RWPE2 (cell line): ENCODE data around the gene FASN.
"Not testable (repeated sequence)": the region's sequence is repeated elsewhere in the genome, so short reads cannot be mapped to it uniquely, and the experiment has no call there.

Experiments
- ATAC-seq: fragments of 200-7000 bp; cut with Tn5 transposase; 3 replicates; pipeline ENCODE4 v1.9.1; 2021; ENCODE audit warnings: low read depth
- DNase-seq: peaks from one replicate; pipeline ENCODE4 v3.0.0-alpha.2; 2020; ENCODE audit warnings: low spot score
- H3K27ac ChIP-seq: fragments of 450-650 bp; 2 replicates; pipeline ENCODE4 v1.5.1; 2017; ENCODE audit warnings: mild to moderate bottlenecking; ENCODE audit not compliant: poor library complexity, severe bottlenecking
- H3K27me3 ChIP-seq: fragments of 250-450 bp; sonication (Bioruptor Pico); 2 replicates; pipeline ENCODE4 v1.5.1; 2021; ENCODE audit warnings: mild to moderate bottlenecking, moderate library complexity; ENCODE audit not compliant: insufficient read depth, poor library complexity, severe bottlenecking
- H3K36me3 ChIP-seq: fragments of 250-450 bp; sonication (Bioruptor Pico); 2 replicates; pipeline ENCODE4 v1.5.1; 2020; ENCODE audit warnings: low read depth, mild to moderate bottlenecking, moderate library complexity
- H3K4me1 ChIP-seq: fragments of 250-450 bp; sonication (Bioruptor Pico); 2 replicates; pipeline ENCODE4 v1.5.1; 2021; ENCODE audit warnings: mild to moderate bottlenecking, moderate library complexity; ENCODE audit not compliant: insufficient read depth, poor library complexity, severe bottlenecking
- H3K4me3 ChIP-seq: fragments of 250-450 bp; sonication (Bioruptor Pico); 2 replicates; pipeline ENCODE4 v1.5.1; 2021; ENCODE audit warnings: mild to moderate bottlenecking, moderate library complexity; ENCODE audit not compliant: severe bottlenecking
- H3K9me3 ChIP-seq: fragments of 250-450 bp; sonication (Bioruptor Pico); 2 replicates; pipeline ENCODE4 v1.5.1; 2021; ENCODE audit warnings: mild to moderate bottlenecking, moderate library complexity; ENCODE audit not compliant: severe bottlenecking
- CTCF ChIP-seq: fragments of 450-650 bp; IDR thresholded peaks from one replicate; pipeline ENCODE4 v1.5.1; 2017; ENCODE audit warnings: mild to moderate bottlenecking, moderate library complexity; ENCODE audit not compliant: poor library complexity, severe bottlenecking

FASN gene

GRCh38 chr17:82045936-82046484, 52.0 kb downstream of the FASN start:
- Histone ChIP-seq H3K9me3 (no peaks in the 10 kb centered on the region), H3K27me3 (no peaks in the 10 kb centered on the region), H3K27ac (no peak overlapping the region), H3K36me3 (peaks cover 41% of the 10 kb centered on the region), H3K4me1 (no peaks in the 10 kb centered on the region), H3K4me3 (no peak overlapping the region)
- no peak for TF ChIP-seq CTCF
- DNase-seq (no peak), ATAC-seq (no peak; the same call in 2 of the 3 replicates)

GRCh38 chr17:82043507-82043906, 54.5 kb downstream of the FASN start:
- Histone ChIP-seq H3K27ac (no peak overlapping the region), H3K4me3 (no peak overlapping the region), H3K4me1 (no peaks in the 10 kb centered on the region), H3K36me3 (peaks cover 19% of the 10 kb centered on the region), H3K27me3 (no peaks in the 10 kb centered on the region), H3K9me3 (no peaks in the 10 kb centered on the region)
- ATAC-seq (no peak), DNase-seq (no peak)
- no peak for TF ChIP-seq CTCF

- Histone ChIP-seq H3K4me3 (no peak overlapping the region), H3K27ac (no peak overlapping the region), H3K27me3 (no peaks in the 10 kb centered on the region), H3K9me3 (no peaks in the 10 kb centered on the region), H3K4me1 (no peaks in the 10 kb centered on the region), H3K36me3 (peaks cover 10% of the 10 kb centered on the region; the same call in 1 of the 2 replicates)
- ATAC-seq (no peak), DNase-seq (no peak)
- TF ChIP-seq CTCF, result no peak
Observed at GRCh38 chr17:82042649-82043048, 55.4 kb downstream of the FASN start.

GRCh38 chr17:82041144-82041814, 56.8 kb downstream of the FASN start:
- TF ChIP-seq CTCF, result no peak
- ATAC-seq (no peak), DNase-seq (no peak)
- Histone ChIP-seq H3K27ac (no peak overlapping the region), H3K9me3 (no peaks in the 10 kb centered on the region), H3K4me3 (no peak overlapping the region), H3K36me3 (peaks cover 4% of the 10 kb centered on the region), H3K27me3 (no peaks in the 10 kb centered on the region), H3K4me1 (no peaks in the 10 kb centered on the region)

- H3K4me3 ChIP-seq, result no peak overlapping the region
- peaks cover 18% of the 10 kb centered on the region for H3K36me3 ChIP-seq
- DNase-seq, result no peak
- H3K27ac ChIP-seq, result no peak overlapping the region
- ATAC-seq, result no peak
- no peaks in the 10 kb centered on the region for H3K4me1 ChIP-seq
- TF ChIP-seq CTCF, result no peak
- H3K9me3 ChIP-seq, result no peaks in the 10 kb centered on the region
- H3K27me3 ChIP-seq, result no peaks in the 10 kb centered on the region
Observed at GRCh38 chr17:82039695-82040299, 58.2 kb downstream of the FASN start.

- H3K9me3 ChIP-seq, H3K4me3 ChIP-seq, ATAC-seq, H3K4me1 ChIP-seq, H3K27me3 ChIP-seq, H3K27ac ChIP-seq, DNase-seq: not testable (repeated sequence)
- H3K36me3 ChIP-seq, result peaks cover 18% of the 10 kb centered on the region
Observed at GRCh38 chr17:82038796-82039409, 59.1 kb downstream of the FASN start.
